OCI-LY3 (cell line): Measurements from ENCODE around the gene THOP1.

Source experiments
- CTCF ChIP-seq: fragments of 200-600, 300-600 bp; sonication (generic); IDR thresholded peaks from 2 replicates; pipeline ENCODE4 v1.5.1; 2014; ENCODE audit warnings: antibody characterized with exemption, low read length, low read depth
- EZH2phosphoT487 ChIP-seq: fragments of 200-600 bp; shearing (Covaris generic); IDR thresholded peaks from 2 replicates; pipeline ENCODE4 v1.6.1; 2018; ENCODE audit warnings: antibody characterized with exemption, mixed run types, low read depth

GRCh38 chr19:2797280-2797679 lies 12.0 kb downstream of the THOP1 start:
- TF ChIP-seq CTCF = no peak
- no peak for TF ChIP-seq EZH2phosphoT487
